Activated naive CD8-positive, alpha-beta T cell treated with anti-CD3 and anti-CD28 coated beads, Interleukin-2, amount 10 ng/mL, durations not matched to agents 7 days and 5 days (primary cell): ENCODE results near the gene PAAF1. TPM values are rescaled to one million over a fixed set of nuclear protein-coding genes. Genes with fewer than 3 reads are reported as not detected.

ENCODE experiments used
- ATAC-seq: fragments of 150-1000 bp; cut with Tn5 transposase; one replicate; pipeline ENCODE4 v1.10.0; 2021; ENCODE audit warnings: low read depth, moderate library complexity
- POLR2A ChIA-PET: fragments of 350-600 bp; sonication (Branson Sonifier 250); formaldehyde crosslinking; loops from one replicate; lab custom pipeline; 2021; ENCODE audit warnings: antibody characterized with exemption; lab: Charles Lee
- DNase-seq: peaks from one replicate; pipeline ENCODE4 v3.0.0; 2021
- H3K27ac Mint-ChIP-seq: one replicate; pipeline ENCODE4 v1.8.0; 2022; ENCODE audit warnings: mild to moderate bottlenecking, mixed read lengths
- H3K27me3 Mint-ChIP-seq: one replicate; pipeline ENCODE4 v1.8.0; 2022; ENCODE audit warnings: mild to moderate bottlenecking, moderate library complexity, mixed read lengths
- H3K36me3 Mint-ChIP-seq: one replicate; pipeline ENCODE4 v1.8.0; 2021; ENCODE audit warnings: mild to moderate bottlenecking, mixed read lengths
- H3K4me1 Mint-ChIP-seq: one replicate; pipeline ENCODE4 v1.8.0; 2021; ENCODE audit warnings: mixed read lengths
- H3K4me3 Mint-ChIP-seq: one replicate; pipeline ENCODE4 v1.8.0; 2022; ENCODE audit warnings: mild to moderate bottlenecking, moderate library complexity, mixed read lengths
- H3K9me3 Mint-ChIP-seq: one replicate; pipeline ENCODE4 v1.8.0; 2021; ENCODE audit warnings: mixed read lengths
- total RNA-seq, 2 experiments: library from RNA; stranded (reverse); gene quantifications; one replicate each; pipeline ENCODE4 v1.2.3, GENCODE V29; 2021

Gene PAAF1
- total RNA-seq, 2 experiments from 2014 or later, result 21.3 to 22.9 TPM

GRCh38 chr11:73940801-73941570 is 64.2 kb downstream of the PAAF1 start:
- POLR2A ChIA-PET, result no interaction called here
- peaks cover 5% of the 10 kb centered on the region for H3K9me3 Mint-ChIP-seq
- H3K36me3 Mint-ChIP-seq, result peaks cover 14% of the 10 kb centered on the region

GRCh38 chr11:73942010-73942409 is 65.2 kb downstream of the PAAF1 start:
- peaks cover 12% of the 10 kb centered on the region for H3K36me3 Mint-ChIP-seq
- POLR2A ChIA-PET, result no interaction called here
- peaks cover 4% of the 10 kb centered on the region for H3K4me1 Mint-ChIP-seq
- H3K27me3 Mint-ChIP-seq, result no peaks in the 10 kb centered on the region
- H3K27ac Mint-ChIP-seq, result no peak overlapping the region
- ATAC-seq, result no peak
- no peak overlapping the region for H3K4me3 Mint-ChIP-seq
- DNase-seq, result no peak
- H3K9me3 Mint-ChIP-seq, result peaks cover 5% of the 10 kb centered on the region

More at GRCh38 chr11:73940801-73941570, 64.2 kb downstream of the PAAF1 start:
- Mint-ChIP-seq H3K4me3 (no peak overlapping the region), H3K27ac (no peak overlapping the region), H3K4me1 (peaks cover 4% of the 10 kb centered on the region), H3K27me3 (no peaks in the 10 kb centered on the region)
- ATAC-seq (no peak), DNase-seq (no peak)

- ATAC-seq (no peak), DNase-seq (no peak)
- Mint-ChIP-seq H3K4me1 (peaks cover under 1% of the 10 kb centered on the region), H3K9me3 (peaks cover 2% of the 10 kb centered on the region), H3K4me3 (no peak overlapping the region), H3K27me3 (peaks cover under 1% of the 10 kb centered on the region), H3K27ac (no peak overlapping the region), H3K36me3 (peaks cover 6% of the 10 kb centered on the region)
- POLR2A ChIA-PET, result no interaction called here
Observed at GRCh38 chr11:73944085-73944484, 67.3 kb downstream of the PAAF1 start.

GRCh38 chr11:73944901-73945300 is 68.1 kb downstream of the PAAF1 start:
- ATAC-seq, result no peak
- H3K4me1 Mint-ChIP-seq, result peaks cover 5% of the 10 kb centered on the region
- H3K9me3 Mint-ChIP-seq, result peaks cover 2% of the 10 kb centered on the region
- DNase-seq, result no peak
- H3K27ac Mint-ChIP-seq, result no peak overlapping the region
- peaks cover 6% of the 10 kb centered on the region for H3K36me3 Mint-ChIP-seq
- H3K4me3 Mint-ChIP-seq, result no peak overlapping the region
- H3K27me3 Mint-ChIP-seq, result peaks cover 5% of the 10 kb centered on the region
- POLR2A ChIA-PET, result no interaction called here

GRCh38 chr11:73945396-73945795 is 68.6 kb downstream of the PAAF1 start:
- Mint-ChIP-seq H3K4me3 (no peak overlapping the region), H3K27ac (no peak overlapping the region), H3K27me3 (peaks cover 5% of the 10 kb centered on the region), H3K4me1 (peaks cover 5% of the 10 kb centered on the region), H3K9me3 (peaks cover 2% of the 10 kb centered on the region), H3K36me3 (peaks cover 6% of the 10 kb centered on the region)
- DNase-seq (no peak), ATAC-seq (no peak)
- POLR2A ChIA-PET, result no interaction called here

- H3K4me3 Mint-ChIP-seq, result no peak overlapping the region
- no peaks in the 10 kb centered on the region for H3K36me3 Mint-ChIP-seq
Observed at GRCh38 chr11:73946798-73947458, 70.1 kb downstream of the PAAF1 start.

GRCh38 chr11:73949246-73949645 is 72.4 kb downstream of the PAAF1 start:
- POLR2A ChIA-PET, result no interaction called here
- peaks cover 5% of the 10 kb centered on the region for H3K27me3 Mint-ChIP-seq
- H3K9me3 Mint-ChIP-seq, result no peaks in the 10 kb centered on the region
- H3K36me3 Mint-ChIP-seq, result no peaks in the 10 kb centered on the region
- ATAC-seq (no peak), DNase-seq (no peak)
- peak overlapping the region; percentile 66 for H3K27ac Mint-ChIP-seq
- peaks cover 5% of the 10 kb centered on the region for H3K4me1 Mint-ChIP-seq
- no peak overlapping the region for H3K4me3 Mint-ChIP-seq

More at GRCh38 chr11:73946798-73947458, 70.1 kb downstream of the PAAF1 start:
- Mint-ChIP-seq H3K27me3 (peaks cover 5% of the 10 kb centered on the region), H3K4me1 (peaks cover 5% of the 10 kb centered on the region), H3K27ac (no peak overlapping the region), H3K9me3 (no peaks in the 10 kb centered on the region)
- POLR2A ChIA-PET, result interaction anchor here (0.7 kb wide), 1 partner anchor 104 kb away, joined by 6 read pairs; no protein-coding TSS in a partner anchor
- no peak for ATAC-seq
- DNase-seq, result no peak

GRCh38 chr11:73949912-73950311 is 73.1 kb downstream of the PAAF1 start:
- Mint-ChIP-seq H3K4me3 (no peak overlapping the region), H3K4me1 (peaks cover 5% of the 10 kb centered on the region), H3K9me3 (no peaks in the 10 kb centered on the region), H3K27ac (no peak overlapping the region), H3K36me3 (no peaks in the 10 kb centered on the region), H3K27me3 (peaks cover 5% of the 10 kb centered on the region)
- POLR2A ChIA-PET, result no interaction called here
- no peak for ATAC-seq
- no peak for DNase-seq

- no peaks in the 10 kb centered on the region for H3K9me3 Mint-ChIP-seq
- no peak for ATAC-seq
- H3K4me3 Mint-ChIP-seq, result no peak within 1 kb of the TSS
- H3K36me3 Mint-ChIP-seq, result no peaks in the 10 kb centered on the region
- POLR2A ChIA-PET, result no interaction called here
- no peak for DNase-seq
- H3K27ac Mint-ChIP-seq, result no peak within 1 kb of the TSS
- peaks cover 5% of the 10 kb centered on the region for H3K4me1 Mint-ChIP-seq
- peaks cover 5% of the 10 kb centered on the region for H3K27me3 Mint-ChIP-seq
Observed at GRCh38 chr11:73950869-73951710, 74.3 kb downstream of the PAAF1 start, which contains the start of gene DNAJB13. DNAJB13 (plus strand) TSS chr11:73951026; CDS start chr11:73951070, 44 bp downstream.

GRCh38 chr11:73951797-73952196 is 75.0 kb downstream of the PAAF1 start:
- Mint-ChIP-seq H3K4me3 (no peak overlapping the region), H3K9me3 (no peaks in the 10 kb centered on the region), H3K27ac (no peak overlapping the region), H3K36me3 (no peaks in the 10 kb centered on the region), H3K27me3 (peaks cover 8% of the 10 kb centered on the region), H3K4me1 (peaks cover 5% of the 10 kb centered on the region)
- ATAC-seq (no peak), DNase-seq (no peak)
- POLR2A ChIA-PET, result no interaction called here

- no peak for DNase-seq
- ATAC-seq, result no peak
- Mint-ChIP-seq H3K36me3 (no peaks in the 10 kb centered on the region), H3K9me3 (no peaks in the 10 kb centered on the region), H3K4me3 (peak overlapping the region; percentile 0), H3K4me1 (no peaks in the 10 kb centered on the region), H3K27me3 (peaks cover 8% of the 10 kb centered on the region), H3K27ac (no peak overlapping the region)
- POLR2A ChIA-PET, result no interaction called here
Observed at GRCh38 chr11:73956876-73957653, 80.3 kb downstream of the PAAF1 start.

- ATAC-seq (peak; percentile 18), DNase-seq (no peak)
- H3K9me3 Mint-ChIP-seq, result no peaks in the 10 kb centered on the region
- peak overlapping the region; percentile 0 for H3K4me3 Mint-ChIP-seq
- no peaks in the 10 kb centered on the region for H3K4me1 Mint-ChIP-seq
- peaks cover 8% of the 10 kb centered on the region for H3K27me3 Mint-ChIP-seq
- H3K27ac Mint-ChIP-seq, result no peak overlapping the region
- POLR2A ChIA-PET, result no interaction called here
- H3K36me3 Mint-ChIP-seq, result no peaks in the 10 kb centered on the region
Observed at GRCh38 chr11:73957654-73958361, 81.0 kb downstream of the PAAF1 start.
